HG03175 (cell line): Measurements from ENCODE around the gene KRTAP10-7.
"Not testable (repeated sequence)": the region's sequence is repeated elsewhere in the genome, so short reads cannot be mapped to it uniquely, and the experiment has no call there.

ENCODE experiments used
- ATAC-seq: cut with Tn5 transposase; IDR thresholded peaks from one replicate; pipeline ENCODE4 v1.9.1; 2021; ENCODE audit warnings: mild to moderate bottlenecking, moderate library complexity; ENCODE audit not compliant: unreplicated experiment

KRTAP10-7 gene

DNA sequence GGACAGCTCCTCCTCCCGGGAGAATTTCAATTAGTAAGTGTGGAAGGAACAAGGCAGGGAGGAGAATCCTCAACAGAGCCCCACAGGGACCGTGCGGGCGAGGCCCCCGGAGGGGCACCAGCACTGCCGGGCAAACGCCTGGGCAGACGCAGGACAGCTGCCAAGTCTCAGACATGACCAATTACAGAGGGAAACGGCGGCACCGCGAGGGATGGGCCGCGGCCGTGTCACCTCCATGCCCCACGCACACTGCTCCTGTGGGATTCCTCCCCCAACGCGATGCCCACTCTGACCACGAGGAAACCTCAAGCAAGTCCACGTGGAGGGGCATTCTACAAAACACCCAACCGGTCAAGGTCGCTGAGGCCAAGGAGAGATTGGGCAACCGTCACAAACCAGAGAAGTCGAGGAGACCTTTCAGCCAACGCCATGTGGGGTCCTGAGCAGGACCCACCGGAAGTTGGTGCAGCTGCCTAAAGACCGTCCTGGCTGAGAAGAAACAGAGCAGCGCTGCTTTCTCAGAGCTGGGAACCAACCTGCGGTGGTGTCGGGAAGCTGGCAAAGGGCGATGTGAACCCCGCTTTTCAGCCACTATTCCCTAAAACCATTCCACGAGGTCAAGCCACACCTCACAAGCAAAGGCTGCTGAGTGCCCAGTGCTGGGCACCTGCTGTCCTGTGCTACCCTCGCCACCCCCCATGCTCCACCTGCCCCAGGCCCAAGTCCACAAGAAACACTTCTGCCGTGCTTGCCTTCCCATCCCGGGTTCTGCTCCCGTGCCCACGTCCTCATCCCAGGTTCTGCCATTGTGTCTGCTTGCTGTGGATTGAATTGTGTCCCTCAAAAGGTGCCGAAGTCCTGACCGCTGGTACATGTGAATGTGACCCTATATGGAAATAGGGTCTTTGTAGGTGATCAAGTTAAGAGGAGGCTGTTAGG, 28.3 kb upstream of the KRTAP10-7 start:
- ATAC-seq, result no peak

- ATAC-seq, result no peak
Measured at GRCh38 chr21:44572959-44573583, 27.3 kb upstream of the KRTAP10-7 start.

- ATAC-seq, result not testable (repeated sequence)
Measured at GRCh38 chr21:44573630-44574456, 26.6 kb upstream of the KRTAP10-7 start, which contains the start of gene KRTAP10-4. TSS of gene KRTAP10-4 (plus strand) at chr21:44573729. CDS start at chr21:44573759, 30 bp downstream.

GRCh38 chr21:44574457-44575306, 25.7 kb upstream of the KRTAP10-7 start:
- ATAC-seq, result no peak

DNA sequence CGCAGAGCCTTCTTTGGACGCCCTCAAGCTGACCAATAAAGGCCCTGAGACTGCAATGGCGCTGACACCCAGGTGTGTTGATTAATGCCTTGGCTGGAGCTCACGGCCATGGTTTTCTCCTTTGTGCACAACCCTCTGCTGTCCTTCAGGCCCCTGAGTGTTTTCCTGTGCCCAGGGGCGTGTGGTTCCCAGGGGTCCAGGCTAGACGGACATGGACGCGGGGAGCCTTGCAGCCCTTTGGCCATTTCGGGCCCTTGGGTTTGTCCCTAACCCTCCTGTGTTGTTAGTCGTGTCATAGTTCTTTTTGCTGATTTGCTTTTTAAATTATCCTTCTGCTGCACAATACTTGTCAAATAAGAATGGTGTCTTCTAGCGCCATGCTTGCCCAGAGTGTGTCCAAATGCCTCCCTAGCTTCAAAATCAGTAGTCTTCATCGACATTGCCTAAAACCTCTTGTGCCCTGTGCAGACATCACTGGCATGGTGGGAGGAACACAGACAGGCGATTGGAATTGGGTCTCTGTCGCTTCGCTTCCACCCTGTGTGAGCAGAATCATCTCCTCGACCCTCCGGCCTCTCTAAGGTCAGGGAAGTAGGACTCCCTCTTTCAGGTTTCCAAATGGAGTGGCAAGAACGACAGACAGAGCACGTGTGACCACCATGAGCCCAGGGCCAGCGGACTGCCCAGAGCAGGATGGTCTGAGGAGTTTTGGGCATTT, 24.9 kb upstream of the KRTAP10-7 start:
- no peak for ATAC-seq

DNA sequence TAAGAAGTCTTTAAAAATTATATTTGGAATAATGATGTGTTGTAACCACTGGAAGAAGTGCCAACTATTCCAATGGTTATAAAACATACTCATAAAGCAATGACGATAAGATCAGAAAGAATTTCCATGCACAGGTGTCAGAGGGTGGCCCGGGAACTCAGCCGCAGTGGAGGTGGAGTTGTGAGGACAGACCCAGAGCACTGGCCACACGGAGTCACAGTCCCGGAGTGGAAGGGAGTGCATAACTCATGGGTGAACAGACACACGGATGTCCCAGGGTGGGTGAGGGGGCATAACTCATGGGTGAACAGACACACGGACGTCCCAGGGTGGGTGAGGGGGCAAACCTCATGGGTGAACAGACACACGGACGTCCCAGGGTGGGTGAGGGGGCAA, 24.4 kb upstream of the KRTAP10-7 start:
- ATAC-seq, result no peak

DNA sequence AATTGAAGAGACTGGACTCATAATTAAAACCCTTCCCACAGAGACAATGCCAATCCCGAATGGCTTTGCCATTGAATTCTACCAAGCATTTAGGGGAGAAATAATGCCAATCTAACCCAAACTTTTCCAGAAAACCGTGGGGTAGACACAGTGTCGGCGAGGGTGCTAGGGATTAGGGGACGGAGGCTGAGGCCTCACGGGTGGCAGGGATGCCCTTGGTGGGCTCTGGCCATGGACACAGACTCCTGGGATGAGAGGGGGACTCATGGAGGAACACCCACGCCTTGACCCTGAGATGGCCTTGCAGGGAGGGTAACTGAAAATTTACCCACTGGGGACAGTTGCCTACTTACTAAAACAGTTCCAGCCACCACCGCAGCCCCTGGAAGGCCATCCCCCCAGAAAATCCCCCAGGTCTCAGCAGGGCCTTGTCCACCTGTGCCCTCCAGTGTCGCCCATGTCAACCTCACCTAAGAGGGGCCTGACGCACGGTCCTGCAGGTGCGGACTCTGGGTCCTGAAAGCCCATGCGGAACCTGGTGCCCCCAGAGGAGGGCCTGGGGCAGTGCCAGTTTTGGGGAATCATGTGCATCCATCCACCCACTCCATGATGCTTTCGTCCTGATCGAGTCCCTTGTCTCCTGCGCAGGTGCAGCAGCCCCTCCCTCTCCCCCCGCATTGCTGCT, 21.9 kb upstream of the KRTAP10-7 start:
- no peak for ATAC-seq

- no peak for ATAC-seq
Measured at GRCh38 chr21:44579056-44579832, 21.2 kb upstream of the KRTAP10-7 start.

GRCh38 chr21:44579833-44580144, 20.6 kb upstream of the KRTAP10-7 start:
- ATAC-seq, result no peak

- not testable (repeated sequence) for ATAC-seq
Measured at GRCh38 chr21:44580231-44580821, 20.1 kb upstream of the KRTAP10-7 start, which contains the start of gene KRTAP10-5. TSS of gene KRTAP10-5 (minus strand) at chr21:44580604. CDS start at chr21:44580578, 26 bp downstream.

- no peak for ATAC-seq
Measured at GRCh38 chr21:44581158-44581557, 19.2 kb upstream of the KRTAP10-7 start.

DNA sequence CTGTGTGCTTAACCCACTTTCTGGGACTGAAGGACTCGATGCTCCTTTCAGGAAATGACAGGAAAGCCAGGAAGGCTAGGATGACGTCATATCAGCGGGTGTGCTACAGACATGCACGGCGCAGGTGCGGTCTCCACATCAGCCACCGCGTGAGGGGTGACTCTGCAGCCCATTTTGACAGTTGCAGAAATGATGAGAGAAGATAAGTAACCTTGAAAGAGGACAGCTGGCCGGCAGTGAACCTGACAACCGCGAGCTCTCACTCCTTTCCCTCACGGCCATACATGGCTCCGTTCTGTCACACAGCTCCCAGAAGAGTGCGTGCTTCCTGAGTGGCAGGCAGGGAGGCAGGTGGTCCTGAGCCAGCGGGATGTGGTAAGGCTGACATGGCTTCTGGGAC, 18.3 kb upstream of the KRTAP10-7 start:
- ATAC-seq, result no peak

GRCh38 chr21:44583089-44583799, 17.2 kb upstream of the KRTAP10-7 start:
- no peak for ATAC-seq

DNA sequence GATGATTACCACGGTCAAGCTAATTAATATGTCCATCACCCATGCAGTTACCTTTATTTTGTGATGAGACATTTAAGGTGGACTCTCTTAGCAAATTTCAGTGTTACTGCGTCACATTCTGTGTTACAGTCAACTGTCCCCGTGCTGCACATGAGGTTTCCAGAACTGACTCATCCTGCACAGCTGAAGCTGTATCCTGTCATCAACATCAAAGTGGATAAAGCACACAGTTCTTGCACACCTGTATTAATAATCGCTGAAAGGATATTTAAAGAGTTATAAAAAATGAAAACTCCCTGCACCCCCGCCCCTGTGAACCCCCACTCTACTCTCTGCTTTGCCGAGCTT, 16.6 kb upstream of the KRTAP10-7 start:
- ATAC-seq, result no peak

DNA sequence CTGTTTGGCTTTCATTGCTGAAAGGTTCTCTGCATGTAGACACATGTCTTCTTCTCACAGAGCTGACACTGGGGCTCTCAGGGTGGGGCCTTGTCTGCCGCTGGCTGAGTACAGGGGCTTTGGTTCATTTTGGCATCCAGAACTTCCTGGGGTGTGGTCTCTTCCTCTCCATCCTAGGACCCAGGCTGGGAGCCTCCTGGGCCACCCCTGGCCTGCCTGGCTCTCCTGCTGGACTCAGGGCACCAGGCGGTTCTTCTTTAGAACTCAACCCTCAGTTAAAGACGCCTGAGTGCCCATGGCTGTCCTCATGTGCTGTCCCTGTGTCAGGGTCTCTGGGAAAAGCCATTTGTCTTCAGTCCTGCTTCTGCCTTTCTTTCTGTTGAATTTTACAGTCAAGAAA, 14.5 kb upstream of the KRTAP10-7 start:
- no peak for ATAC-seq

DNA sequence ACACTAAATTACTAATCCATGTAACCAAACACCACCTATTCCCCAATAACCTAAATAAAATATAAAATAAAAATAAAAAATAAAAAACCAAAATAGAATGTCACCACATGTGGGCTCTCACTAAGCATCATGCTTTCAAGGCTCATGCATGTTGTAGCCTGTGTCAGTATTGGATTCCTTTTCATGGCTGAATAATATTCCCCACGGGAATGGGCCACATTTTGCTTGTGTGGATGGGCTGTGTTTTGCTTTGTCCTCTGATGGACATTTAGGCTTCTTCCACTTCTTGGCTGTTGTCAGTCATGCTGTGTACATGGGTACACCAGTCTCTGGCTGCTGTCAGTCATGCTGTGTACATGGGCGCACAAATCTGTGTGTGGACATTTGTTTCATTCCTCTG, 11.3 kb upstream of the KRTAP10-7 start:
- no peak for ATAC-seq

- no peak for ATAC-seq
Measured at GRCh38 chr21:44589586-44590305, 10.7 kb upstream of the KRTAP10-7 start.
